GM18526 (cell line): Measurements from ENCODE around the gene PIH1D1.

ENCODE experiments used
- POLR2A ChIP-seq: IDR thresholded peaks from 3 replicates; pipeline ENCODE4 v1.6.1; 2011; ENCODE audit not compliant: insufficient read length; ENCODE audit errors: extremely low read depth

PIH1D1 gene

GRCh38 chr19:49451430-49452181 is at the start of gene PIH1D1:
PIH1D1 (minus strand) TSS chr19:49451814; CDS start chr19:49451574, 240 bp downstream.
- peak; percentile 68 for TF ChIP-seq POLR2A

GRCh38 chr19:49499030-49499670 is 47.5 kb upstream of the PIH1D1 start:
- TF ChIP-seq POLR2A, result peak; percentile 23

GRCh38 chr19:49498475-49498874 is 46.9 kb upstream of the PIH1D1 start:
- no peak for TF ChIP-seq POLR2A

- no peak for TF ChIP-seq POLR2A
Observed at GRCh38 chr19:49497789-49498103, 46.1 kb upstream of the PIH1D1 start.

- TF ChIP-seq POLR2A, result peak; percentile 39
Observed at GRCh38 chr19:49497047-49497788, 45.6 kb upstream of the PIH1D1 start.

GRCh38 chr19:49496574-49497008 is 45.0 kb upstream of the PIH1D1 start:
- no peak for TF ChIP-seq POLR2A

- TF ChIP-seq POLR2A, result peak; percentile 48
Observed at GRCh38 chr19:49492573-49493405, 41.2 kb upstream of the PIH1D1 start.

- no peak for TF ChIP-seq POLR2A
Observed at GRCh38 chr19:49491804-49492572, 40.4 kb upstream of the PIH1D1 start.

- TF ChIP-seq POLR2A, result no peak
Observed at GRCh38 chr19:49491030-49491803, 39.6 kb upstream of the PIH1D1 start.

- TF ChIP-seq POLR2A, result no peak
Observed at GRCh38 chr19:49490287-49491029, 38.8 kb upstream of the PIH1D1 start.

- TF ChIP-seq POLR2A, result no peak
Observed at GRCh38 chr19:49489601-49490167, 38.1 kb upstream of the PIH1D1 start.

GRCh38 chr19:49488863-49489537 is 37.4 kb upstream of the PIH1D1 start:
- TF ChIP-seq POLR2A, result no peak
